Limb (tissue), 2 donors: ENCODE measurements around the gene SPTLC2.

ENCODE experiments used
- DNase-seq, 2 donors: peaks; one replicate each; pipeline ENCODE4 v3.0.0-alpha.2; 2016; ENCODE audit errors: extremely low spot score in 2 of 2

SPTLC2 gene

DNA sequence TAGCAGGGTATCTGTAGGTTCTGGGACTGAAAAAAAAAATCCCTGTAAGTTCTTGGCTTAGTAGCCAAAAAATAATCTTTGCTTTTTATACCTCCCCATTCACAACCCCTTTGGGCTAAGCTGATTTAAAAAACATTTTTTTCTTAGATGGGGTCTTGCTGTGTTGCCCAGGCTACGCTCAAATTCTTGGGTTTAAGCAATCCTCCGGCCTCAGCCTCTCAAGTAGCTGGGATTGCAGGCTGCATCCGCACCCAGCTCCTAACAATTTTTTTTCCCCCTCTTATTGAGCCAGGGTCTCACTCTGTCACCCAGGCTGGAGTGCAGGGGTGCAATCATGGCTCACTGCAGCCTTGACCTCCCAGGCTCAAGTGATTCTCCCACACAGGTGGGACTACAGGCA, 108.7 kb downstream of the SPTLC2 start:
- no peak for DNase-seq

DNA sequence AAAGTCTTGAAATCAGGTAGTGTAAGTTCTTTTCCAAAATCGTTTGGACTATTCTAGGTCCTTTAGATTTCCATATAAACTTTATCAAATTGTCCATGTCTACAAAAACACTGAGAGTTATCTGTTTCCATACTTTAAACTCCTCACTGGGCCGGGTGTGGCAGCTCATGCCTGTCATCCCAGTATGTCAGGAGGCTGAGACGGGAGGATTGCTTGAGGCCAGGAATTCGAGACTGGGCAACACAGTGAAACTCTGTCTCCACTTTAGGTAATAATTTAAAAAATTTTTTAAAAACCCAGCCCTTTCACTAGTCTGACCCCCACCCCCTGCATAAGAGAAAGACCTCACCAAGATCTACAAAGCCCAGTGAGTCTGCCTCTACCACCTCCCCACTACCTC, 111.4 kb downstream of the SPTLC2 start:
- DNase-seq, result no peak

DNA sequence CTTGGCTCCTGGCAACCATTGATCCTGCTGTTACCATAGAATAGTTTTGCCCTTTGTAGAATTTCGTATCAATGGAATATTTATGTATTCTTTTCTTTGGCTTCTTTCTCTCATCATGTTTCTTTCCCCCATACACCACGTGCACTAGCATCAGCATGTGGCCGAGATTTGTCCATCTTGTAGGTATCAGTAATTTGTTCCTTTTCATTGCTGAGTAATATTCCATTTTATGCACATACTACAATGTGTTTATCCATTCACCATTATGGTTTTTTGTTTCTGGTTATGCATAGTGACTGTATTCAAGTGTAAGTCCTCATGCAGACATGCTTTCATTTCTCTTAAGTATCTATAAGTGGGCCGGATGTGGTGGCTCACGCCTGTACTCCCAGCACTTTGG, 113.3 kb downstream of the SPTLC2 start:
- no peak for DNase-seq

DNA sequence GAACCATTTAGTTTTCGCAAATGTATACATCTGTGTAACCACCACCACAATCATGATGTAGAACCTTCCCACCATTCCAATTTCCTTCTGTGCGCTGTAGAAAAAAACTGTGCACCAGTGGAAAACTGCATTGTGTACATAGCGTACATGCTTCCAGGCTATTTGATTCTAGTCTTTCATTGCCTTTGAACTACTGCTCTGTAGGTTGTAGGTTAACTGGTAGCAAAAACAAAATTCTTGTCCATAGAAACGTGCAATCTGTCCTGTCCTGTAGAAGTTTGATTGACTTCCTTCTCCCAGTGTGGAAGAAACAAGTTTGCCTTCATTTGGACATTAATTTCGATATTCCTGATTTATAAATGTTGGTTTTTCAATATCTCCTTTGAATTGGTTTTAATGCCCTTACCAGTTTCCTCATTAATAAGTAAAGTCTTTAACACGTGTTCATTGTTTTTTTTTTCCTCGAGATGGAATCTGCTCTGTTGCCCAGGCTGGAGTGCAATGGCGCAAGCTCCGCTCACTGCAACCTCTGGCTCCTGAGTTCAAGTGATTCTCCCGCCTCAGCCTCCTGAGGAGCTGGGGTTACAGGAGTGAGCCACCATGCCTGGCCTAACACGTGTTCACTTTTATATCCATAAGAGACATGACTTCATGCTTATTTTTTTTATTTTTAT, 114.2 kb downstream of the SPTLC2 start:
- no peak for DNase-seq

DNA sequence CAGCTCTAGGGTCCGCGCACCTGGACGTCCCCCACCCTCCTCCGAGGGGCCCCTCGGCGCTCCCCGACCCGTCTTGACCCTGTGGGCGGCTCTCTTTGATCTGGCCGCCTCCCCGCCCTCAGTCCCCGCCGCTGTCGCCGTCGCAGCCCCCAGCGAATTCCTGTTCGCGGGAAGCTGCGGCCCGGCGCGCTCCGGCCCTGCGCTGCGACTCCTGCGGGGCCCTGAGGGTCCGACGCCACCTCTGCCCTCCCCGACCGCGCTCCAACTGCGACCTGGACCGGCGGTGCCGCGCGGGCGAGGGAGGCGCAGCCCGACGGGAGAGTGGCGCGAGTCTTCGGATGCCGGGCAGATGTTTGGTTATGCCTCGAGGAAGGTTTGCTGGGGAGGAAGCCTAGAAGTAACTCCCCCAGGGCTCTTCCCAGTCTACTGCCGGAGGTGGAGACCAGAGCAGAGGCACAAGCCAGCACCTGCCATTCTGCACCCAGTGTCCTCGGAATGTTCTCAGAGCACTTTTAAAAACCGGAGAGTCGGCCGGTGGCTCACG, 117.4 kb downstream of the SPTLC2 start:
- peak in 1 of 2 donors; percentile 46 for DNase-seq

DNA sequence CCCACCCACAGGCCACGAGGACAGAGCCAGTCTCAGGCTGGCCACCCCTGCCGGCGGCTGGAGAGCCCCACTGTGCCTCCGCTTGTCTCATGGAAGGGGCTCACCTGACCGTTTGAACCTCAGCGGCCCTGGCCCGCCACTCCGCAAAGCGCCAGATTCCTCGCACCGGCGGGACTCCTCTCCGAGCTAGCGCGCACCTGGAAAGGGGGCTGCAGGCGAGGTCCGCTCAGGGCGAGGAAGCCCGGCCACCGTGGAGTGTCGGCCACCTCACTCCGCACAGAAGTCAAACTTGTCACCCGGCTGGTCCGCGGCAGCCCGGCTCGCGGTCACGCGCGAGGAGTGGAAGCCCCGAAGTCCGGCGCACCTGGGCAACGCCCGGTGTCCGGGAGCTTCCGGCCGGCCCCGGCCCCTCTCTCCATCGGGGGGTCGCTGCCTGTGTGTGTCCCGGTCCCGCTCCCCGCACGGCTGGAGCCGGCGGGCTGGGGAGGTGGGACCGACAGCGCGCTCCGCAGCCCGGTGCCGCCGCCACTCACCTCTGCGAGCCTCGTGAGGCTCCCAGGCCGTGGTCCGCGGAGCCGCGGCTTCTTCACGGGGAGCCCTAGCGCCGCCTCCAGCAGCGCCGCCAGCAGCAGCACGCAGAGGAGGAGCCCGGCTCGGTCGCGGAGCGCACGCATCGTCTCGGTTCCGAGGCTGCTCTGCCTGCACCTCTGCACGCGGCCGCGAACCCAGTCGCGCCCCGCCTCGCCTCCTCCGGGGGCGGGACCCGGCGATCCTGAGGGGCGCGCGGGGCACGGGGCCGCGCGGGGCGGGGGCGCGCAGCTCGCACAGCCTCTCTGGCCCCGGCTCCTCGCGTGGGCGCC, 118.1 kb downstream of the SPTLC2 start, which contains the start of gene ISM2:
Gene ISM2 (minus strand): TSS at position 697 of the 860 bp plus-strand sequence. CDS start 23 bp downstream, at position 674.
- peak; percentile 6 to 59 for DNase-seq

DNA sequence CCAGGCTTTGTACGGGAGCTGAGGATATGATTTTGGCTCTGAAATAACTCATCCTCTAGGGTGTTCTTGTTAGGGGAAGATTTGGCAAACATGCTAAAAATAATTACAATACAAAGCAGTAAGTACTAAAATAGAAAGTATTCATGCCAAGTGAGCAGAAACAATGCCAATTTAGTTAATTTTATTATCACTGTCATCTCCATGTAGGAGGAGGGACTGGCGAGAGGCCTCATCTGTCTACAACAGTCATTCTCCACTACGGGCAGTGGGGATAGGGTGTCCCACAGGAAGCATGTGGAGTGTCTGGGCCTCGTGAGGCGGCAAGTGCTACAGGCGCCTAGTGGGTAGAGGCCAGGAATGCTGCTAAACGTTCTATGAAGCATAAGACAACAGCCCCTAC, 121.1 kb downstream of the SPTLC2 start:
- DNase-seq, result no peak

DNA sequence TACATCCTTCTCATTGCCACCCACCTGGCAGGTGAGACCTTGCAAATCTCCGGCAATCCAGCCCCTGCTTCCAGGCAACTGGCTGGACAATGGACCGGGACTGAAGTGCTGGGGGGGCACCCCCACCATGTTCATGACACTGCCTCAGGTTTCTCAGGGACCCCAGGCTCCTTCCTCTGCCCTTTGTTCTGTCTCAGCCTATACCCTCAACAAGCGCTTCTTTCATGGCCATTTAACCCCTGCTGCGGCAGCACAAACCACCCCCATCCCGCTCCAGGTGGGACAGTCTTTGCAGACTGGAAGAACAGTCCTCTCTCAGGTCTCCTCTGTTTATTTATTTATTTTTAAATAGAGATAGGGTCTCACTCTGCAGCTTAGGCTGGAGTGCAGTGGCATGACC, 125.4 kb downstream of the SPTLC2 start:
- no peak for DNase-seq

DNA sequence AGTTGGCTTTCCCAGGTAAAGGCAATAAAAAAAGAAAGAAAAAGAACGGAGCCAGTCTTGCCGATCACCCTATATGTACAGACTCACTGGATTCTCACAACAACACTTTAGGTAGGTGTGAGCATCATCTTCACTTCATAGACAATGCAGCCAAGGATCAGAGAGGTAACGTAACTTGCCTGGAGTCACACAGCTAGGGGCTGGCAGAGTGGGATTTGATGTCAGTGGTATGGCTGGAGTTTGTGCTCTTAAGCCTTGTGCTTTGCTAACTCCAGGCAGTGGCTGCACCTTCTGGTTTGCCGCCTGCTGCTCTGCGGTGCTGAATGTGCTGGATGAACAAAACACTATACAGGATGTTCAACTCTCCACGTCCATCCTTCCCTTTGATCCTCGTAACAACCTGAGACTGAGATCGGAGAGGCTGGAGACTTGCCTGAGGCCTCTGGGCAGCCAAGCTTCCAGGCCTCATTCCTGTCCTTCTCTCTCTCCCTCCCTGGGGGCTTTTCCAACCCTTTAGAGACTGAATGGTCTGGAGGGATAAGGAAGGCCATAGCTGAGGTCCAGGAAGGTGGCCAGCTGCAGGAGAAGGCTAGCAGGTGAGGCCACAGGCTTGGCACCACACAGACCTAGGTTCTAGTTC, 126.0 kb downstream of the SPTLC2 start:
- no peak for DNase-seq

DNA sequence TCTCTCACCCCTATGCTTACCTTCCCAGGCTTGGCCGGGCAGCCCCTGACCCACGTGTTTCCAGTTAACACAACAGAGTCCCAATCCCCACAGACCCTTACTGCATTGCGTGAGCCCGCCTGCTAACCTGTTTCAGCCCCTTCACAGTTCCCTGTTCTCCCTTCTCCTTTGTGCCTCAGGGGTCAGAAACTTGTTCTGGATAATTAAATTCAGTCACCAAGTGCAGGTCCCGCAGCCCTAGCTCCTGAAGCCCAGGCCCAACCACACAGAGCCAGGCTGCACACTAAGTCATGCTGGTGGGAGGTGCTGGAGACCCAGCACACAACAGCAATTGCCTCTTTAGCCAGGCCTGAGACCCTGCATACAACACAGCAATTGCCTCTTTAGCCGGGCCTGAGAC, 127.4 kb downstream of the SPTLC2 start:
- no peak for DNase-seq

DNA sequence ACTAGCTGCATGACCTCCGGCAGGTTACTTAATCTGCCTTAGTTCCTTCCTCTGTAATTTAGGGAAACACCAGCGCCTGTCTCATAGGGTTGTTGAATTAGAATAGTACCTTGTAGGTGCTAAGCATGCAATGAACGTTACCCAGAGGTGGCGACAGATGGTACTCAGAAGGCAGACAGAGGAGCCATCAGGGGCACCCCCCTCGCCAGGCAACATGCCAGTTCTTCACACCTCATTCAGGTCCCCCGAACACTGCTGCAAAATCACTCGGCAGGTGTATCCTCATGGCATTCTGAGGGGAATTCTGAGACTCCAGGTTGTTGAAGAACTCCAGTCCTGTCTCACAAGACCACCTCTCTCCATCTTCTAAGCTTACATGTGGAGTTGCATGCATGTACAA, 127.9 kb downstream of the SPTLC2 start:
- DNase-seq, result no peak

DNA sequence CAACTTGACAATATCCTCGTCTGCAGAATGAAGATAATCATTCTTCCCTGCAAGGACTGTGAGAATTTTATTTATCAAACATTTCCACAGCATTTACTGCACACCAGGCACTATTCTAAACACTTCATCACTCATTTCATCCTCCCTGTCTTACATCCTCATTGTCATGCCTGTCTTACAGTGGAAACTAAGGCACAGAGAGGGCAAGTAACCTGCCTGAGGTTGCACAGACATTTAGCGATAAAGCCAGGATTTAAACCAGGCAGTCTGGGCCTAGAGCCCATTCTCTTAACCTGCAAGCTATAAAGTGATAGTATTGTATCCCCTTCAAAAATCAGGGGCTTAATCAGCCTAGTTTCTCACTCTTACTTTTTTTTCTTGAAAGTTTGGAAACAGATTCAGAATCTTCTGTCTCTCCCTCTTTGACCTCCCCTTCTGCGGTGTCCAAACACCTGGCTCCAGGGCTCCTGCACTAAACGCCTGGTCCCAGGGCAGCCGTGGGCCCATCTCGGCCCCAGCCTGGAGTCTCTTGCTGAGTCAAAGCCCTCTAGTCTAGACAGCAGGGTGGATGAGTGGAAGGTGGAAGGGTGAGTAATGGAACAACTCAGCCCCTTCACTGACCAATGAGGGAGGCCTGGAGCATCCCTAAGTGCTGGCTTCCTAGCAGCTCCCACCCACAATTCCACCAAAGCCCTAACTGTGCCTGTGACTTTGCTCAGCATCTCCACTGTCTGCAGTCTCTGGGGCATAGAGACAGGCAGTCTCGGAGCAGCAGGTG, 130.3 kb downstream of the SPTLC2 start:
- DNase-seq, result no peak

DNA sequence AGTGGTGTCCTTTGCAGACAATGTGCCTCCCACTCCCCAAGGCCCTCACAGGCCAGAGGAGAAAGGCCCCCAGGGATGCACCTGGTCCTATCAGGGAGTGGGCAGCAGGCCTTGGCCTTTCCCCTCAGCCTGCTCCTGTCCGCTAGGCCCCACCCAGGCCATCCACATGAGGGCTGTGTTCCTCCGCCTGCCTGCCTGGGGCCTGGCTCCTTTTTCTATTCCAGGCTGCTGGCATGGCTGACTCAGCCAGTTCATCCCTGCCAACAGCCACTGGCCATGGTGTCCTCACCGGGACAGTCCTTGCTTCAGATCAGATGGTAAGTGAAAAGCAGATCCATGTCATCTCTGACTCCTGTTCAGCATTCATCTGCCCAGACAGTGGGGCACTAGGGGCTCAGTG, 131.2 kb downstream of the SPTLC2 start:
- no peak for DNase-seq

DNA sequence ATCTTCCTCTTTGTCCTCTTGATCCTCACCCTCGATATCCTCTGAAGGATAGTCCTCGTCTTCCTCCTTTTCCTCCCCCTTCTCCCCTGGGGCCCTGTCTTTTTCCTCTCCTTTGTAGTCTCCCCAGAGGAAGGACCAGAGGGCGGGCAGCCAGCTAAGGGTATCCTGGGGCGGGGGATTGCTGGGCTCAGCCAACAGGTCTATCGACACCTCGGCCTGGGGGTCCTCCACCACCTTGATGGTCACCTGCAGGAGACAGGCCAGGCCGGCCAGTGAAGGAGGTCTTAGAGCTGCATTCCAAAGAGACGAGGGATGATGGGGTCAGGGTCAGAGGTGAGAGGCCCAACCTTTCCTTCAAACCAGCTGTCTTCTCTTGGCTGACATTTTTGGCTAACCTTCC, 134.0 kb downstream of the SPTLC2 start:
- DNase-seq, result no peak

DNA sequence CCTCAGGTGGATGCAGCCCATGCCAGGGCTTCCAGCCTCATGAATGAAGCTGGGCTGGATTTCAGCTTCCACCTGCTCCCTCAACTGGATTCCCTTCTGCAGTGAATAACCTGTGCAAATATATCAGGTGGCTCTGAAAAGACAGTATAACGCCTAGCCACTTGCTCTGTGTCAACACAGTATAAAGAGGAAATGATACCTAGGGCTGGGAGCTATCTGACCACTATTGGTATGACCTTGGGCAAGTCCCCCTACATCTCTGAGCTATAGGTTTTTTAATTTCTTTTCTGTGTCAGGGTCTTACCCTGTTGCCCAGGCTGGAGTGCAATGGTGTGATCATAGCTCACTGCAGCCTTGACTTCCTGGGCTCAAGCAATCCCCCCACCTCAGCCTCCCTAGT, 137.6 kb downstream of the SPTLC2 start:
- DNase-seq, result no peak

DNA sequence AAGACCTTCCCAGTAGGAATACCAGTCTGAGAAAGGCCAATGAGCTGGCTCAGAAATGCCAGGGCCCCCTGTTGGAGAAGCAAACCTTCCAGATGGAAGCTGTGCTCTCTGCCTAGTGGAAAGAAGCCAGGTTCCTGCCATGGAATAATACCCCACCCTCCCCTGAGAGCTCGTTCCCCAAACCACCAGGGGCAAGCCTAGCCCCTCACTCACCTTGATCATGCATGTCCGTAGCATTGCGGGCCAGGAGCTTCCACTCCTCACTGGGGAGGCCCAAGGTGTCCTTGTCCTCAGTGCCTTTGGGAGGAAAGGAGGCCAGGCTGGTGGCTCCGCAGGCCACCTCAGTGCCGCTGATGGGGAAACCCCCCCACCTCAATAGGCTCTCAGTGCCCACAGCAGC, 138.4 kb downstream of the SPTLC2 start:
- no peak for DNase-seq

DNA sequence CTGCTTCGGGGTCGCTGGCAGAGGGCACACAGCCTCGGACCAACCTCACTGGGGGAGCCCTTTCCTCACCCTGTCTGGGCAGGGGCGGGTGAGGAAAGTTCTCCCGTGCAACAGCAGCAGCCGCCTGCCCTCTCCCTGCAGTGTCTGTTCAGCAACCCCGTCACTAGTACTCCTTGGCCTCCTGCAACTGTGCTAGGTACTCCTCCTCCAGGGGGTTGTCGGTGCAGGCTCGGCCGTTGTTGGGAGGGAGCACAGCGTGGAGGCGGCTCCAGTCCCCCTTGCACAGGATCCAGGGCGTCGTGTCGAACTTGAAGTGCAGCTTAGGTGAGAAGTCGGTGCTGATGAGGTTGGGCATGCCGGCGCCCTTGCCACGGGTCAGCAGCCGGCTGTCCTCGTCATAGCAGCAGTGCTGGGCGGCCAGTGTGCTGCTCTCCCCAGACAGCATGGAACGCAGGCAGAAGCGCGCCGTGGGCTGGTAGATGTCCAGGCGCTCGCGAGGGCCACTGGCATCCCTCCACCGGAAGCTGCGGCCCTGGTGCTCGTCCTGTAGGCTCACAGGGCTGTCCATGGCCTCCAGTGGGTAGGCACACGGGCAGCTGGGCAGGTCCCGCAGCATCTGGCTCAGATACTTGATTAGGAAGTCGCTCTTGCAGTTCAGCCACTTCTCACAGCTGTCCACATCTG, 140.9 kb downstream of the SPTLC2 start:
- no peak for DNase-seq

DNA sequence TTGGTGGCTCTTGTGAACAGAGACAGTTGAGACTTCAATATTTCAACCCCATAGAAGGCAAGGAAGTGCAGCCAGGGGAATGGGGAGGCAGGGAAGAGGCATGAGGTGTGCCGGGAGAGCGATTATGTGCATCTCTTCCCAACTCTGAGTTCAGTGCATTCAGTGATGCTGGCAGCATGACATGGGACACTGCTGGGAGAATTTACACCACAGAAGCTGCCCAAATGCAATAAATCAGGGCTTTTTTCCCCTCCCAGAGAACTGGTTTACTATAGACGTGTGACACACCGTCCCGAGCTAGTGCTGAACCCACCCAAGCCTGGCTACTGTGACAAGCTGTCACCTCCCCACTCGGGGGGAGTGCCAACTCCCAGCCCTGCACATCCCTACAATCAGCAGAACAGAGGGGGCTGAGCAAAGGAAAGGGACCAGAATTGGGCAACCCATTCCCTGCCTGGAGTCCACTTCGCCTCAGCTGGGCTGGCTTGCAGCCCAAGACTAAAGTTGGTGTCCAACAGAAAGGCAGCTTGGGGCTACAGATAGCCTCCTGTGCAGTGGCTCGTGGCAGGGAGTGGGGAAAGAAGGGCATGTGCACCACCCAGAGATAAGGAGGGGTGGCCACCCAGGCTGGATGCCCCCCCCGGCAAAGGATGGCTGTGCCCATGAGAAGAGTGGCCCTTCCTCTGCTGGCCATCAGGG, 141.8 kb downstream of the SPTLC2 start:
- no peak for DNase-seq

DNA sequence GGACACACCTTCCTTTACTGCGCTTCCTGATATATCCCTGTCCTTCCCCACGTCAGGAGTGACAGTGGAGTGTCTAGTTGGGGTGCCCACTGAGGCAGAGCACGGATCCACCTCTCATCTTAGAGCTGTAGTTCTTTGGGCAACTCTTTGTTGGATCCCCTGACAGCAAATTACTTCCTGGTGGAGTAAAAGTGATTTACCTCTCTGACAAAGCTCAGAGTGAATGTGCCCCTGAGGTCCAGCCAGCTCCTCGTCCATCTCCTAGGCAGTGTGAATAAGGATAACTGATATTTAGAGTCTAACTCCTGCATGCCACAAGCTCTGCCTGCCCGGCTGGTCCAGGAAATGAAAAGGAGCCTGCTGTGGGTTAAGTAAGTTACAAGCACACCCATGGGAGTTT, 142.5 kb downstream of the SPTLC2 start:
- no peak for DNase-seq

DNA sequence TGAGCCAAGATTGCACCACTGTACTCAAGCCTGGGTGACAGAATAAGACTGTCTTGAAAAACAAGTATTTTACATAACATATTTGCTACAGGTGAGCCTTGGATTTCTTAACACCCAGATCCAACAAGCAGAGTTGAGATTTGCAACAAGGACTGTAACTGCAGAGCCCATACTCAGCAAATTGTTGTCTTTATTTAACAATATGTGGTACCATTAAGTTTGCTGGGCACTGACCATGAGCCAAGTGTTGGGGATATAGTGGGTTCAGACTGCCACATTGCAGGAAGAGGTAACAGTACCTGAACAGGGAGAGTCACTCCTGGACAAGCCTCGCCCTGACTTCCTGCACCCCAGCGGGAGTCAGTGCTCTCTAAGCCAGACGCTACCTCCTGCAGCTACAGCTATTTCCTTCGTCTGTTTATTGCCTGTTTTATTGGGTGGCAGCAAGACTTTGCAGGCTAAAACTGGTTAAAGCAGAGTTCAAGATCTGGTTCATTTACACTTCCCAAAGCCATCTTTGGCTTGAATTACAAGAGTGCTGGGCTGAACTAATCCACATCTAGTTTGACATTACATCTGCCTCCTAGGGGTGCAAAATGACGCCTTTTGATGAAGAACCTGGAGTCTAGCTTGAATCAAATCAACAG, 146.1 kb downstream of the SPTLC2 start:
- DNase-seq, result no peak
